Sigmoid colon (tissue), 4 donors: ENCODE results near the gene KCNJ10.

ENCODE experiments used
- EP300 ChIP-seq, 4 donors: sonication (generic); formaldehyde crosslinking; IDR thresholded peaks; one replicate each; pipeline ENCODE4 v1.6.1; 2017; ENCODE audit warnings: antibody characterized with exemption in 4 of 4
- POLR2A ChIP-seq, 2 donors: fragments of 450-650 bp; IDR thresholded peaks; one replicate each; pipeline ENCODE4 v1.6.1; 2016; ENCODE audit warnings: antibody characterized with exemption in 2 of 2, mild to moderate bottlenecking in 2 of 2, moderate library complexity in 2 of 2
- POLR2AphosphoS5 ChIP-seq, 4 donors: sonication (generic); formaldehyde crosslinking; IDR thresholded peaks; one replicate each; pipeline ENCODE4 v1.6.1; 2017; ENCODE audit warnings: antibody characterized with exemption in 4 of 4
- TF ChIP-seq, protein P1 (sequence below), 4 experiments: fragments of 450-650 bp in 3 of 4; fragments of 200-600 bp in 1 of 4; IDR thresholded peaks; one replicate each; pipeline ENCODE4 v1.5.1; 2016 to 2019; ENCODE audit warnings: antibody characterized with exemption in 4 of 4, mild to moderate bottlenecking in 3 of 4, moderate library complexity in 2 of 4

DNA sequence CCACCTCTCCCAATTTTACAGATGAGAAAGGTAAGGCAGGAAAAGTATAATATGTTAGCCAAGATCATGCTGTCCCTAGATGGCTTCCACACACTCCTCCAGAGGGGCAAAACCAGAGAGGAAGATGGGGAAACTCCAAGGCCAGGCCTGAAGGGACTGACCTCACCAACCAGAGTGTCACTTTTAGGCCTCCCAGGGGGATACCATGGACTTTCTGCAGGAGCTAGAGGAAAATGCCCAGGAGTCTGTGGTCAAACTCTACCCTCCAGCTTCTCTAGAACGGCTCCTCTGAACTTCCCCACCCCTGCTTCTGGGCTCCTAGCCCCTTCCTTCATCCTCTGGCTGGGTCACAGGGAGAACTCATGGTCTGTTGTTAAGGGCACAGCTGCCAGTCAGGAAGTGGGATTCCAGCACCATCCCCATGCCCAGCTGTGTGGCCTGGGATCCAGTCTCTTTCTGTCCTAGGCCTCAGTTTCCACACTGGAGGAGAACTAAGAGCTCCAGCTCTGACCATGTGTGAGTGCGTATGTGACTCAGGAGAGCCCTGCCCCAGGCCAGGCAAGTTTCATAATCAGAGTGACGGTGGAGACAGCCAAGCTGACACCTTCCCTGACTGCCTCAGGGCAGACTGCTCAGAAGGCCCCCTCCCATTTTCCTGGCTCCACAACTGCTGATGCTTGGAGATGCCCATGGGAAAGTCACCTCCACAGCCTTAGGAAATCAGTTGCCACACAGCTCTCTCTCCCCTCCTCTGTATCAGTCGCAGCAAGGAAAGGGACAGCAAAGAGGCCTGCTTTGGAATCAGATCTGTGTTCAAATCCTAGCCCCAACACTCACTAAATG is 26.5 kb upstream of the KCNJ10 start:
- TF ChIP-seq, protein P1, sequence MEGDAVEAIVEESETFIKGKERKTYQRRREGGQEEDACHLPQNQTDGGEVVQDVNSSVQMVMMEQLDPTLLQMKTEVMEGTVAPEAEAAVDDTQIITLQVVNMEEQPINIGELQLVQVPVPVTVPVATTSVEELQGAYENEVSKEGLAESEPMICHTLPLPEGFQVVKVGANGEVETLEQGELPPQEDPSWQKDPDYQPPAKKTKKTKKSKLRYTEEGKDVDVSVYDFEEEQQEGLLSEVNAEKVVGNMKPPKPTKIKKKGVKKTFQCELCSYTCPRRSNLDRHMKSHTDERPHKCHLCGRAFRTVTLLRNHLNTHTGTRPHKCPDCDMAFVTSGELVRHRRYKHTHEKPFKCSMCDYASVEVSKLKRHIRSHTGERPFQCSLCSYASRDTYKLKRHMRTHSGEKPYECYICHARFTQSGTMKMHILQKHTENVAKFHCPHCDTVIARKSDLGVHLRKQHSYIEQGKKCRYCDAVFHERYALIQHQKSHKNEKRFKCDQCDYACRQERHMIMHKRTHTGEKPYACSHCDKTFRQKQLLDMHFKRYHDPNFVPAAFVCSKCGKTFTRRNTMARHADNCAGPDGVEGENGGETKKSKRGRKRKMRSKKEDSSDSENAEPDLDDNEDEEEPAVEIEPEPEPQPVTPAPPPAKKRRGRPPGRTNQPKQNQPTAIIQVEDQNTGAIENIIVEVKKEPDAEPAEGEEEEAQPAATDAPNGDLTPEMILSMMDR (IDR thresholded peaks at IDR 0.05): no peak
- TF ChIP-seq EP300 (IDR thresholded peaks at IDR 0.05): no peak
- TF ChIP-seq POLR2A (IDR thresholded peaks at IDR 0.05): no peak
- TF ChIP-seq POLR2AphosphoS5 (IDR thresholded peaks at IDR 0.05): no peak
